DMS79 treated with DMSO at 0.1 percent for 48 hours (cell line): Measurements from ENCODE around the gene DENND1A.

Experiments used
- DNase-seq: peaks from one replicate; lab custom pipeline; 2025; lab: John Stamatoyannopoulos, UW

Gene DENND1A

DNA sequence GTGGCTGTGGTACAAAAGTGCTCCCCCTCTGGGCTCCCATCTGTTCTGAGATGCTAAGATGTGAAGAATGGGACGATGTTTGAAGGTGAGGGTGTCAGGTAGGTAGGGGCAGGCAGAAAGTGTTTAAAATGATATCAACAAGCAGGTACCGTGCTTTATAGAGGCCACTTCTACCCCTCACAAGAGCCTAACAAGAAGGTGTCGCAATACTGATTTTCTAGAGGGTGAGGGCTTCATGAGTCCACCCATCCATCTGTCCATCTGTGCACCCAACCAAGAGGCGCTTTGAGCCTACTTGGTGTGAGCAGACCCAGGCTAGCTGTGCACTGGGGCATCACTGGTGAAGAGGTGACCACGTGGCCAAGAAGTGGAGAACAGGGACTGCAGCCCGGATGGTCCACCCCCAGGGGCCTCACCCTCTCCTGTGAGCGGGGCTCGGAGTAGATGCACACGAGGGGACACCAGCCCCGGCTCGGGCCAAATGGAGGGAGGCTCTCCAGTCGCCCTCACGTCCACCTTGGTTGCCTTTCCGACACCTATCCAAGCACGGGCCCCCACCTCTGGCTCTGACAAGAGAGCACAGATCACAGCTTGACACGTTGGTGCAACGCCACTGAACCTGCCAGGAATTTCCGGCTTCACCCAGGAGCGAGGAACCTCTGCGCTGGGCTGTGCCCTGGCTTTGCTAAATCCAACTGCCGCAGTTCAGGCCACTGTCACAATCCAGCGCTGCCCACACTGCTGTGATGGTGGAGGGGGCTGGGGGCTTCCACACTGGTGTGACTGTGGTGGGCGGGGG lies 539.4 kb downstream of the DENND1A start:
- no peak for DNase-seq

- DNase-seq = no peak
These were observed 540.2 kb downstream of the DENND1A start for GRCh38 chr9:123389698-123390097.

DNA sequence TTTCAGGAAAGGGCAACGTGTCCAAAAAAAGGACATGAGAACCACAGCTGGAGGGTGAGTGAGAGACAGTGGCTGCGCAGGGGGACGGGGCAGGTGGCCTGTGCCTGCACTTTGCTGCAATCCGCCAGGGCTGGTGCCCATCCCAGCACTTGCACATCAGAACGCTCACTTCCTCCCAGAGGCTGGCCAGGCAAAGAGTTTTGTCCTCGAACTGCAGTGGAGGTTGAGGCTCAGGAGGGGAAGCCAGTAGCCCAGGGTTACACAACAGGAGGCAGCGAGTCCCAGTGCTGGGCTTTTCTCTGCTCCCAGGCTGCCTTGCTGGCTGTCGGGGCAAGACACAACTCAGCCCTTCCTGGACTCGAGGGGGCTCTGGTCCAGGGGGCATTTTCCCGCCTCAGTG lies 540.9 kb downstream of the DENND1A start:
- no peak for DNase-seq

GRCh38 chr9:123387686-123388085 lies 542.2 kb downstream of the DENND1A start:
- DNase-seq = no peak

- no peak for DNase-seq
These were observed 546.3 kb downstream of the DENND1A start for GRCh38 chr9:123383512-123384170.

DNA sequence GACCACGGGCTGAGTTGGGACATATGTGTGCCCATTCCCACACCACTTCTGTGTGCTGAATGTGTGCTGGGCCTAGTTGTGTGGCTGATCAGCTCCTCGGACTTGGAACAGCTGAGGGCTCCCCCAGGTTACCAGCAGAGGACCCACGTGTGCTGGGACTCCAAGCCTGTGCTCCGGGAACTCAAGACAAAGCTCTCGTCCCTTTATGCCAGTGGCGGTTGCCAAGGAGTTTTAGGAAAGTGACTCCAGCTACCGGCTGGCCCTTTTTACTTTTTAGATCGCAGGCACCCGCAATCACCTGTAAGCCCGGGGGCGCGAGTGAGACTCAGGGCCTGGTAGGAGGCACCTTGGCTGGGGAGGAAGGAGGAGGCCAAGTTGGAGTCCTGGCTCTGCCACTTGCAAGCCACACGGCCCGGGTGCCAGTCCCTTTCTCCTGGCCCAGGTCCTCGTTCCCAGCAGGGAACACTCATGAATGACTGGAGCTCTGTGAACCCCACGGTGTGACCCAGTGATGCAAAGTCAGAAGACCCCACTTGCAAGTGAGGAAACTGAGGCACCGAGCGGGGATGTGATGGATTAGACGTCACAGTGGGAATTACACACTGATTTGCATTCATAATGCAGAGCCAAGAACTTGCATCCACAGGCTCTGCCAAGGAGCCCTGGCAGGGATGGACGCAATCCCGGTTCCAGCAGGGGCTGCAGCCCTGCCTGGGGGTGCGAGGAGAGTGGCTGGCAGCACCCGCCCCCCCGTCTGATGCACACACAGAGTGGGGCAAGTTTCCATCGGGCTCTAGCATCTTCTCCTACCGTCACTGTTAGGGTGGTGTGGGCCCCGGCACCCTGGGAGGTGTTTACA lies 547.0 kb downstream of the DENND1A start:
- no peak for DNase-seq

GRCh38 chr9:123380852-123381705 lies 548.8 kb downstream of the DENND1A start:
- no peak for DNase-seq

DNA sequence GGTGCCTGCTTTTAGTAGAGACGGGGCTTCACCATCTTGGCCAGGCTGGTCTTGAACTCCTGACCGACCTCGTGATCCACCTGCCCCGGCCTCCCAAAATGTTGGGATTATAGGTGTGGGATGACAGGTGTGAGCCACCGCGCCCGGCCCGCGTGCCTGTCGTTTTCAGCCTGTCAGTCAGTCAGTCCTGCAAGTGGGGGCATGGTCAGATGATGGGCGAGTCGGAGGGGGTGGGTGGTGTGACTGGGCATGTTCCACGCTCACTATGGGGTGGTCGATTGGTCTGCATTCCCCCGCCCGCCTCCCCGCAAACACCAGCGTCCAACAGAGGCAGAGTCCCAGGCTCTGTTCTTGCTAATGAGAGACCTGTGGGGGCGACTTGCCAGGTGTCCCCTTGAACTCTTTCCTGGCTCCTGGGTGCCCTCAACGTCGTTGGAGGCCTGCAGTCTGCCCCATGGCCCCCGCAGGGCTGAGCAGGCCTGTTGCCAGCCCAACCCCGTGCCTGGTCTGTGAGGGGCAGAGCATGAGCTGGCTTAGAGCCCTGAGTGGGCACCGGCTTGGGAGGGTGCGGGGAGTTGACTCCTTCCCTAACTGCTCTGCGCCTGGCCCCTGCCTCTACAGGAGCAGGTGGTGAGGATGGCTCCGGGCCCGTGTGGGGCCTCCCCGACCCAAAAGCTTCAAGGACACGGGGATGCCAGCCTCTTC lies 550.8 kb downstream of the DENND1A start:
- DNase-seq = no peak

DNA sequence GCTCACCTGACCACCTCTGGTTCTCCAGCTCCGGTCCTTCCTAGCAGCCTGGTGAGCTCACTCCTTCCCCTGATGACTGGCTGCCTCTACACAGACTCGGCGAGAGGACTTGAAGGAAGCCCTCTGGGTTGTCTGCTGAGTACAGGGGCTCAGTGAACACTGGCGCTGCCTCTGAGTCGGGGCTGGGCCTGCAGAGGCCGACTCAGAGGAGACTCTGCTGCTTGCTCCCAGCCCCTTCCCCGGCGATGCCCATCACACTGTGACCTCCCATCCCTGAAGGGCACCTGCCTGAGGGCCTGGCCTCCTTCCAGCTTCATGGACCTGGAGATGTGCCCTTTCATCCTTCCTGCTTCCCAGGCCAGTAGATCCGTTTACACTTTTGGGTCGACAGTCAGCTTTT lies 551.9 kb downstream of the DENND1A start:
- no peak for DNase-seq

GRCh38 chr9:123377211-123377971 lies 552.5 kb downstream of the DENND1A start:
- DNase-seq = no peak

- DNase-seq = no peak
These were observed 553.5 kb downstream of the DENND1A start for GRCh38 chr9:123376218-123377071.

- no peak for DNase-seq
These were observed 554.3 kb downstream of the DENND1A start for GRCh38 chr9:123375469-123376132.

GRCh38 chr9:123373946-123374345 lies 556.0 kb downstream of the DENND1A start:
- DNase-seq = no peak

DNA sequence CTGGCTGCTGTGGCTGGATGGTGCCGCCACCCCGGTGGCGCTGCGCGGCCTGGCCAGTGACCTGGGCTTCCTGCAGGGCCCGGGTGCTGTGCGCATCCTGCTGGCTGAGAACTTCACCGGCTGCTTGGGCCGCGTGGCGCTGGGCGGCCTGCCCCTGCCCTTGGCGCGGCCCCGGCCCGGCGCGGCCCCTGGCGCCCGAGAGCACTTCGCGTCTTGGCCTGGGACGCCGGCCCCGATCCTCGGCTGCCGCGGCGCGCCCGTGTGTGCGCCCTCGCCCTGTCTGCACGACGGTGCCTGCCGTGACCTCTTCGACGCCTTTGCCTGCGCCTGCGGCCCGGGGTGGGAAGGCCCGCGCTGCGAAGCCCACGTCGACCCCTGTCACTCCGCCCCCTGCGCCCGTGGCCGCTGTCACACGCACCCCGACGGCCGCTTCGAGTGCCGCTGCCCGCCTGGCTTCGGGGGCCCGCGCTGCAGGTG lies 556.4 kb downstream of the DENND1A start:
- DNase-seq = no peak

GRCh38 chr9:123372766-123373446 lies 557.0 kb downstream of the DENND1A start:
- DNase-seq = no peak

- DNase-seq = no peak
These were observed 557.9 kb downstream of the DENND1A start for GRCh38 chr9:123371805-123372590.

- no peak for DNase-seq
These were observed 558.7 kb downstream of the DENND1A start for GRCh38 chr9:123371228-123371584.
